OCI-LY7 (cell line): ENCODE measurements around the gene HMGXB4. TPM values are rescaled to one million over a fixed set of nuclear protein-coding genes. Genes with fewer than 3 reads are reported as not detected.

ENCODE experiments used
- BruUV-seq: library from RNA; stranded (reverse); fragments of 400-500 nt; replicated peaks from 2 replicates; lab custom pipeline; 2021; lab: Mats Ljungman, UMichigan
- CTCF ChIA-PET: fragments of 300-600 bp; sonication (Branson Sonifier 250); formaldehyde crosslinking; loops from one replicate; lab custom pipeline; 2022; ENCODE audit warnings: antibody characterized with exemption; ENCODE audit not compliant: unreplicated experiment; lab: Charles Lee
- POLR2A ChIA-PET: fragments of 300-600 bp; sonication (Branson Sonifier 250); formaldehyde crosslinking; loops from one replicate; lab custom pipeline; 2022; ENCODE audit warnings: antibody characterized with exemption; lab: Charles Lee
- DNase-seq: peaks from one replicate; pipeline ENCODE4 v3.0.0-alpha.2; 2015; ENCODE audit warnings: low spot score
- H2AFZ ChIP-seq: fragments of 200-600 bp; sonication (generic), shearing (Covaris generic); 2 replicates; pipeline ENCODE4 v1.6.1; 2014; ENCODE audit warnings: mild to moderate bottlenecking, antibody characterized with exemption, low read length, moderate library complexity
- H3K27ac ChIP-seq: fragments of 200-600 bp; sonication (generic); 2 replicates; pipeline ENCODE4 v1.5.1; 2014; ENCODE audit warnings: mixed run types, low read depth, mild to moderate bottlenecking, moderate library complexity, low read length, inconsistent platforms; ENCODE audit not compliant: poor library complexity, severe bottlenecking
- H3K36me3 ChIP-seq: fragments of 200-600 bp; sonication (generic); 2 replicates; pipeline ENCODE4 v1.6.1; 2014; ENCODE audit warnings: mild to moderate bottlenecking, antibody characterized with exemption, low read length, moderate library complexity, mixed read lengths; ENCODE audit not compliant: insufficient read depth
- H3K4me1 ChIP-seq: fragments of 200-600 bp; sonication (generic); 2 replicates; pipeline ENCODE4 v1.5.1; 2014; ENCODE audit warnings: mild to moderate bottlenecking, low read length; ENCODE audit not compliant: insufficient read depth, poor library complexity, severe bottlenecking
- H3K4me2 ChIP-seq: fragments of 200-600 bp; sonication (generic); 2 replicates; pipeline ENCODE4 v1.6.1; 2014; ENCODE audit warnings: mild to moderate bottlenecking, low read length
- H3K4me3 ChIP-seq: fragments of 200-600 bp; sonication (generic); 2 replicates; pipeline ENCODE4 v1.5.1; 2014; ENCODE audit warnings: mild to moderate bottlenecking, low read depth, low read length; ENCODE audit not compliant: poor library complexity, severe bottlenecking
- H3K79me2 ChIP-seq: fragments of 200-600 bp; sonication (generic); 2 replicates; pipeline ENCODE4 v1.6.1; 2016; ENCODE audit warnings: low read depth, mild to moderate bottlenecking, low read length, moderate library complexity, mixed read lengths; ENCODE audit not compliant: insufficient read depth
- H3K9me2 ChIP-seq: fragments of 200-600 bp; sonication (generic); 2 replicates; pipeline ENCODE4 v1.6.1; 2016; ENCODE audit warnings: mild to moderate bottlenecking, low read length, mixed read lengths; ENCODE audit not compliant: insufficient read depth
- H3K9me3 ChIP-seq: fragments of 200-600 bp; sonication (generic); 2 replicates; pipeline ENCODE4 v1.6.1; 2014; ENCODE audit warnings: mild to moderate bottlenecking, mixed run types, low read length, mixed read lengths
- H4K20me1 ChIP-seq: fragments of 200-600 bp; sonication (generic); 2 replicates; pipeline ENCODE4 v1.6.1; 2014; ENCODE audit warnings: mild to moderate bottlenecking, antibody characterized with exemption, low read length, moderate library complexity, mixed read lengths; ENCODE audit not compliant: insufficient read depth
- EZH2phosphoT487 ChIP-seq: fragments of 200-600 bp; sonication (generic); IDR thresholded peaks from 2 replicates; pipeline ENCODE4 v1.6.1; 2018; ENCODE audit warnings: low read depth, borderline replicate concordance, mild to moderate bottlenecking, mixed run types, antibody characterized with exemption, low read length, moderate library complexity, mixed read lengths
- intact Hi-C: fragments of 100-400 bp; cut with micrococcal nuclease; formaldehyde crosslinking; loops from one replicate; pipeline ENCODE4 v1.10.0; 2022; ENCODE audit not compliant: unreplicated experiment
- total RNA-seq, 2 experiments: library from RNA; depleted of rRNA in 1 of 2; stranded (reverse); fragments of >200 nt in 1 of 2; shearing (Covaris generic) in 1 of 2; gene quantifications; 2 replicates each; pipeline ENCODE4 v1.2.3, GENCODE V29; 2014 to 2022
- TF ChIP-seq, protein P1 (sequence below): fragments of 200-600 bp; sonication (generic); conservative IDR thresholded peaks from 2 replicates; pipeline ENCODE4 v1.5.1; 2014; ENCODE audit warnings: mild to moderate bottlenecking, antibody characterized with exemption, low read length, moderate library complexity, mixed read lengths

The HMGXB4 gene
- total RNA-seq, 2 experiments from 2014 or later: 25.2 to 46.9 TPM

DNA sequence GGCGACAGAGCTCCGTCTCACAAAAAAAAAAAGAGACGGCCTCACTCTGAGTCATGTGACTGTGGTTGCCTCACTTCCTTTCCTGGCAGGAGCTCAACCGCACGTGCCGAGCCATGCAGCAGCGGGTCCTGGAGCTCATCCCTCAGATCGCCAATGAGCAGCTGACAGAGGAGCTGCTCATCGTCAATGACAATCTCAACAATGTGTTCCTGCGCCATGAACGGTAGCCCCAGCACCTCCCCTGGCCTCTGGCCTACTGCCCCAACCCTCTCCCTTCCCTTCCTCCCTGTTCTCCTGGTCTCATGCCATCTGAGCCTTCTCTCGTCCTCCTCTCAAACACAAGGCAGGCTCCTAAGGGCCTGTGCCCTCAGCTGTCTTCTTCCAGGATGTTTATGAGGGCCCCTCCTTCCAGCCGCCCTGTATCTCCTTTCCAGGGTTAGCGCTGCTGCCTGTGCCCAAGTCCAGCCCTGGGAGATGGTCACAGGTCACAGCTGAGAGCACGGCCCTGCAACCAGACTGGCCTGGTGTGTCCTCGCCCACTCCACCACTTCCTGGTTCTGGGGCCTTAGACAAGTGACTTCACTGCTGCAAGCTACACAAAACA lies 73.1 kb downstream of the HMGXB4 start:
- Histone ChIP-seq H4K20me1 (no peaks in the 10 kb centered on the region), H3K9me3 (no peaks in the 10 kb centered on the region), H3K9me2 (no peaks in the 10 kb centered on the region), H3K4me2 (peak overlapping the region; percentile 53), H3K4me1 (peaks cover 19% of the 10 kb centered on the region), H2AFZ (peak overlapping the region; percentile 27; the same call in 1 of the 2 replicates), H3K79me2 (no peaks in the 10 kb centered on the region), H3K27ac (no peak overlapping the region), H3K4me3 (peak overlapping the region; percentile 15), H3K36me3 (peaks cover 17% of the 10 kb centered on the region; the same call in 1 of the 2 replicates)
- TSS peak; percentile 44 for BruUV-seq
- CTCF ChIA-PET: no interaction called here
- intact Hi-C loops: loop anchor here (5.0 kb wide), 1 partner anchor 73 kb away; the partner anchor contains the start of gene HMGXB4
- peak; percentile 54 for DNase-seq
- TF ChIP-seq EZH2phosphoT487: no peak
- TF ChIP-seq, protein P1, sequence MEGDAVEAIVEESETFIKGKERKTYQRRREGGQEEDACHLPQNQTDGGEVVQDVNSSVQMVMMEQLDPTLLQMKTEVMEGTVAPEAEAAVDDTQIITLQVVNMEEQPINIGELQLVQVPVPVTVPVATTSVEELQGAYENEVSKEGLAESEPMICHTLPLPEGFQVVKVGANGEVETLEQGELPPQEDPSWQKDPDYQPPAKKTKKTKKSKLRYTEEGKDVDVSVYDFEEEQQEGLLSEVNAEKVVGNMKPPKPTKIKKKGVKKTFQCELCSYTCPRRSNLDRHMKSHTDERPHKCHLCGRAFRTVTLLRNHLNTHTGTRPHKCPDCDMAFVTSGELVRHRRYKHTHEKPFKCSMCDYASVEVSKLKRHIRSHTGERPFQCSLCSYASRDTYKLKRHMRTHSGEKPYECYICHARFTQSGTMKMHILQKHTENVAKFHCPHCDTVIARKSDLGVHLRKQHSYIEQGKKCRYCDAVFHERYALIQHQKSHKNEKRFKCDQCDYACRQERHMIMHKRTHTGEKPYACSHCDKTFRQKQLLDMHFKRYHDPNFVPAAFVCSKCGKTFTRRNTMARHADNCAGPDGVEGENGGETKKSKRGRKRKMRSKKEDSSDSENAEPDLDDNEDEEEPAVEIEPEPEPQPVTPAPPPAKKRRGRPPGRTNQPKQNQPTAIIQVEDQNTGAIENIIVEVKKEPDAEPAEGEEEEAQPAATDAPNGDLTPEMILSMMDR: no peak
- POLR2A ChIA-PET: interaction anchor here (0.6 to 1.4 kb wide), 5 partner anchors 9 to 79 kb away, joined by 3 to 5 read pairs (median 4); no protein-coding TSS in a partner anchor

- Histone ChIP-seq H3K79me2 (no peaks in the 10 kb centered on the region), H2AFZ (no peak overlapping the region), H3K4me3 (no peak overlapping the region), H3K27ac (no peak overlapping the region), H4K20me1 (no peaks in the 10 kb centered on the region), H3K9me2 (no peaks in the 10 kb centered on the region), H3K36me3 (peaks cover 11% of the 10 kb centered on the region; the same call in 1 of the 2 replicates), H3K4me1 (peaks cover 19% of the 10 kb centered on the region), H3K4me2 (no peak overlapping the region), H3K9me3 (no peaks in the 10 kb centered on the region)
- intact Hi-C loops: loop anchor here (5.0 kb wide), 1 partner anchor 75 kb away; the partner anchor contains the start of gene HMGXB4
- no peak for DNase-seq
- BruUV-seq: no TSS peak
- POLR2A ChIA-PET: no interaction called here
- CTCF ChIA-PET: no interaction called here
- TF ChIP-seq, protein P1: no peak
- TF ChIP-seq EZH2phosphoT487: no peak
These were observed 75.0 kb downstream of the HMGXB4 start for GRCh38 chr22:35332278-35332677.

DNA sequence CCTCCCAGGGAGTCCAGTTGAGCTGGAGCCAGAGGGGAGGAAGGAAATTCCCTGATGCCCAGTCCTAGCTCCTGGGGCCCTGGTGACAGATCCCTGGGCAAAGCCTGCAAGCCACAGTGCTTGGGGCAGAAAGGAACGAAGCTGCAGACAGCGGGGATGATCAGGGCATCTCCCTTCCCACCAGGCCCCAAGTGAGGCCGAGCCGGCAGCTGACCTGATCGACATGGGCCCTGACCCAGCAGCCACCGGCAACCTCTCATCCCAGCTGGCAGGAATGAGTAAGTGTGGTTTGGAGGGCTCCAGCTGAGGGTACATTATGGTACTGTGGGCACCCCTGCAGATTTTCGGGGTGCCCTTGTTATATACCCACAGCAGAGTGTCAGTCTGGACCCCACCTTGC lies 75.9 kb downstream of the HMGXB4 start:
- Histone ChIP-seq H3K27ac (no peak overlapping the region), H3K36me3 (peaks cover 11% of the 10 kb centered on the region; the same call in 1 of the 2 replicates), H3K9me2 (no peaks in the 10 kb centered on the region), H3K4me3 (no peak overlapping the region), H3K9me3 (no peaks in the 10 kb centered on the region), H4K20me1 (no peaks in the 10 kb centered on the region), H3K79me2 (no peaks in the 10 kb centered on the region), H2AFZ (no peak overlapping the region), H3K4me2 (no peak overlapping the region), H3K4me1 (peaks cover 19% of the 10 kb centered on the region)
- intact Hi-C loops: loop anchor here (5.0 kb wide), 1 partner anchor 76 kb away; the partner anchor contains the start of gene HMGXB4
- ChIA-PET POLR2A (interaction anchor here (0.6 kb wide), 1 partner anchor 9 kb away, joined by 7 read pairs; no protein-coding TSS in a partner anchor), CTCF (no interaction called here)
- no peak for DNase-seq
- no TSS peak for BruUV-seq
- no peak for TF ChIP-seq EZH2phosphoT487
- TF ChIP-seq, protein P1: no peak
